Sigmoid colon (tissue), 7 donors: ENCODE data around the gene P4HA3. TPM values are rescaled to one million over a fixed set of nuclear protein-coding genes. Genes with fewer than 3 reads are reported as not detected.

Experiments
- DNase-seq: peaks from one replicate; pipeline ENCODE4 v3.0.0-alpha.2; 2019
- H3K27ac ChIP-seq, 4 donors: fragments of 200-600 bp; sonication (generic); one replicate each; pipeline ENCODE4 v1.5.1; 2016 to 2019; ENCODE audit warnings: mild to moderate bottlenecking in 1 of 4
- H3K27me3 ChIP-seq, 3 donors: fragments of 200-600 bp; sonication (generic); one replicate each; pipeline ENCODE4 v1.5.1; 2019; ENCODE audit warnings: mild to moderate bottlenecking in 1 of 3
- H3K36me3 ChIP-seq, 4 donors: fragments of 200-600 bp; sonication (generic); one replicate each; pipeline ENCODE4 v1.5.1; 2016 to 2019
- H3K4me1 ChIP-seq, 4 donors: fragments of 200-600 bp; sonication (generic); one replicate each; pipeline ENCODE4 v1.5.1; 2017 to 2019
- H3K4me3 ChIP-seq, 4 donors: fragments of 200-600 bp; sonication (generic); one replicate each; pipeline ENCODE4 v1.5.1; 2017 to 2019; ENCODE audit warnings: mild to moderate bottlenecking in 2 of 4, moderate library complexity in 1 of 4
- H3K9me3 ChIP-seq, 4 donors: fragments of 200-600 bp in 3 of 4; sonication (generic) in 3 of 4; one replicate each; pipeline versions ENCODE4 v1.5.1 to v1.6.1; 2013 to 2019
- EP300 ChIP-seq, 4 donors: sonication (generic); formaldehyde crosslinking; IDR thresholded peaks; one replicate each; pipeline ENCODE4 v1.6.1; 2017; ENCODE audit warnings: antibody characterized with exemption in 4 of 4
- POLR2A ChIP-seq, 2 donors: fragments of 450-650 bp; IDR thresholded peaks; one replicate each; pipeline ENCODE4 v1.6.1; 2016; ENCODE audit warnings: antibody characterized with exemption in 2 of 2, mild to moderate bottlenecking in 2 of 2, moderate library complexity in 2 of 2
- POLR2AphosphoS5 ChIP-seq, 4 donors: sonication (generic); formaldehyde crosslinking; IDR thresholded peaks; one replicate each; pipeline ENCODE4 v1.6.1; 2017; ENCODE audit warnings: antibody characterized with exemption in 4 of 4
- WGBS, 2 donors: extraction: QIAGEN DNeasy Blood & Tissue Kit; methylation state at CpG; one replicate each; pipeline ENCODE4 v1.1.7; 2013; 5-methylcytosine and 5-hydroxymethylcytosine counted together
- intact Hi-C: fragments of 100-400 bp; cut with DNase I; formaldehyde crosslinking; loops from one replicate; pipeline ENCODE4 v1.15.1; 2023
- polyA plus RNA-seq, 3 donors: library from polyadenylated mRNA; stranded (reverse); fragments of 200-250 nt; gene quantifications; one replicate each; pipeline ENCODE4 v1.2.3, GENCODE V29; 2013
- total RNA-seq, 4 donors: library from RNA; depleted of rRNA; stranded (reverse); fragments of >200 nt; gene quantifications; one replicate each; pipeline ENCODE4 v1.1.0, GENCODE V29; 2016
- TF ChIP-seq, protein P1 (sequence below), 4 experiments: fragments of 450-650 bp in 3 of 4; fragments of 200-600 bp in 1 of 4; IDR thresholded peaks; one replicate each; pipeline ENCODE4 v1.5.1; 2016 to 2019; ENCODE audit warnings: antibody characterized with exemption in 4 of 4, mild to moderate bottlenecking in 3 of 4, moderate library complexity in 2 of 4
- donor health status: healthy with polysubstance abuse.
- donor health status: Bipolar disorder and iron deficiency.
- donor health status: healthy.

The P4HA3 gene
- total and polyA plus RNA-seq, 7 donors = 0.29 to 11.9 (median 1.1) TPM; not detected in 2

DNA sequence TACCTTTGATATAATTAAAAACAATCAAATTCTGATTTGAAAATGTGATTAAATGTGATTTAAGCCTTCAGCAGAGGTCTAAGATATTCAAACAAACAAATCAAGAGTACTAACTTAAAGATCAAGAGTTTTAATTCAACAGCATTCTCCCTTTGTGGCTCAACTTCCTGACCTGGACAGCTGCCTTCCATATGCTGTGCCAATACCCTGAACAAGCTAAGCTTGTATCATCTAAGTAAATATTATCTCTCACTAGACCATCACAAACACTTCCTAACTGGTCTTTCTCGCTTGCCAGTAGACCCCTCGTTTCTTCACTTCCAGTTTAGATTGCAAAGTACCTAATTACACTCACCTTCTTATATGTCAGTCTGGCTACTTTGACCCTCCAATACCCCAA lies 35.9 kb upstream of the P4HA3 start:
- intact Hi-C loops = no loop called here
- Histone ChIP-seq H3K36me3 (peaks cover 0 to 11% (median 3%) of the 10 kb centered on the region in 4 donors), H3K27me3 (no peaks in the 10 kb centered on the region), H3K4me1 (no peaks in the 10 kb centered on the region), H3K9me3 (no peaks in the 10 kb centered on the region), H3K4me3 (no peak overlapping the region), H3K27ac (no peak overlapping the region)
- TF ChIP-seq, protein P1, sequence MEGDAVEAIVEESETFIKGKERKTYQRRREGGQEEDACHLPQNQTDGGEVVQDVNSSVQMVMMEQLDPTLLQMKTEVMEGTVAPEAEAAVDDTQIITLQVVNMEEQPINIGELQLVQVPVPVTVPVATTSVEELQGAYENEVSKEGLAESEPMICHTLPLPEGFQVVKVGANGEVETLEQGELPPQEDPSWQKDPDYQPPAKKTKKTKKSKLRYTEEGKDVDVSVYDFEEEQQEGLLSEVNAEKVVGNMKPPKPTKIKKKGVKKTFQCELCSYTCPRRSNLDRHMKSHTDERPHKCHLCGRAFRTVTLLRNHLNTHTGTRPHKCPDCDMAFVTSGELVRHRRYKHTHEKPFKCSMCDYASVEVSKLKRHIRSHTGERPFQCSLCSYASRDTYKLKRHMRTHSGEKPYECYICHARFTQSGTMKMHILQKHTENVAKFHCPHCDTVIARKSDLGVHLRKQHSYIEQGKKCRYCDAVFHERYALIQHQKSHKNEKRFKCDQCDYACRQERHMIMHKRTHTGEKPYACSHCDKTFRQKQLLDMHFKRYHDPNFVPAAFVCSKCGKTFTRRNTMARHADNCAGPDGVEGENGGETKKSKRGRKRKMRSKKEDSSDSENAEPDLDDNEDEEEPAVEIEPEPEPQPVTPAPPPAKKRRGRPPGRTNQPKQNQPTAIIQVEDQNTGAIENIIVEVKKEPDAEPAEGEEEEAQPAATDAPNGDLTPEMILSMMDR (IDR thresholded peaks at IDR 0.05) = no peak
- TF ChIP-seq POLR2AphosphoS5 (IDR thresholded peaks at IDR 0.05) = no peak
- TF ChIP-seq POLR2A (IDR thresholded peaks at IDR 0.05) = no peak
- TF ChIP-seq EP300 (IDR thresholded peaks at IDR 0.05) = no peak
- 79 to 80% methylated on average over 2 of the region's 2 CpGs for WGBS, 2 donors
- no peak for DNase-seq

DNA sequence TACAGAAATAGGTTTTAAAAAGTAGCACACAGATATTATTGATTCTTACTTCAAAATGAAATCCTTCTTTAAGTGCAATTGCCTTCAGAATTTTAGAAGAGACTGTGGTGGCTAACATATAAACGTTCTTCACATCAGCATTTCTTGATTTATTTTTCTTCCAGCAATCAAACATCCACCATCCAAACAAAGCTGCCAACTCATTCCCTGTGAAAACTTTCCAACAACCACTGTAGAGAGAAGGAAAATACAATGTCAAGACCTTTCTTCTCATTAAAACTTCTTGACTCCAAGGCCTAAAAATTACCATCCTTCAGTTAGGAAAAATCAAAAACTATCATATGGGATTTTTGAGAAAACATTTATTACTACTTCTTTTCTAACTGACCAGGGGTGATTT lies 34.0 kb upstream of the P4HA3 start:
- intact Hi-C loops = no loop called here
- Histone ChIP-seq H3K4me3 (no peak overlapping the region), H3K27me3 (no peaks in the 10 kb centered on the region), H3K9me3 (no peaks in the 10 kb centered on the region), H3K4me1 (no peaks in the 10 kb centered on the region), H3K36me3 (peaks cover 0 to 11% (median 3%) of the 10 kb centered on the region in 4 donors), H3K27ac (no peak overlapping the region)
- no peak for DNase-seq
- TF ChIP-seq, protein P1 (IDR thresholded peaks at IDR 0.05) = no peak
- TF ChIP-seq EP300 (IDR thresholded peaks at IDR 0.05) = no peak
- no peak for TF ChIP-seq POLR2AphosphoS5 (IDR thresholded peaks at IDR 0.05)
- TF ChIP-seq POLR2A (IDR thresholded peaks at IDR 0.05) = no peak
- 56 to 69% methylated on average over 1 of the region's 1 CpG for WGBS, 2 donors

DNA sequence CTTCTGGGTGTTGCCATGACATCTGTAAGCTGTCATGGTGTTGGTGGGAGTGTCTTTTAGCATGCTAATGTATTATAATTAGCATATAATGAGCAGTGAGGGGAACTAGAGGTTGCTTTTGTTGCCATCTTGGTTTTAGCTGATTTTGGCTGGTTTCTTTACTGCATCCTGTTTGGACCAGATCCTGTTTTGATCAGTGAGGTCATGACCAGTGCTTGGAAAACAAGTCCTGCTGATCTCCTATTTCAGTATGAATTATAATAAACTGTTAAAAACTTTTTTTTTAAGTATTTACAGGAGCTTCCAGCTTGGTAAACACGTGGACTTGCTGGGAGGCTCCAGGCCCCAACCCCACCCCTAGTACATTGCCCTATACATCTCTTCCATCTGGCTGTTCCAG lies 30.5 kb upstream of the P4HA3 start:
- Histone ChIP-seq H3K4me1 (no peaks in the 10 kb centered on the region), H3K27ac (no peak overlapping the region), H3K27me3 (no peaks in the 10 kb centered on the region), H3K4me3 (no peak overlapping the region), H3K9me3 (no peaks in the 10 kb centered on the region), H3K36me3 (peaks cover 0 to 21% (median 5%) of the 10 kb centered on the region in 4 donors)
- TF ChIP-seq POLR2A (IDR thresholded peaks at IDR 0.05) (no peak), POLR2AphosphoS5 (IDR thresholded peaks at IDR 0.05) (no peak), EP300 (IDR thresholded peaks at IDR 0.05) (no peak)
- TF ChIP-seq, protein P1 (IDR thresholded peaks at IDR 0.05) = no peak
- intact Hi-C loops = no loop called here
- WGBS, 2 donors = 6 to 71% methylated on average over 1 of the region's 1 CpG
- DNase-seq = no peak

DNA sequence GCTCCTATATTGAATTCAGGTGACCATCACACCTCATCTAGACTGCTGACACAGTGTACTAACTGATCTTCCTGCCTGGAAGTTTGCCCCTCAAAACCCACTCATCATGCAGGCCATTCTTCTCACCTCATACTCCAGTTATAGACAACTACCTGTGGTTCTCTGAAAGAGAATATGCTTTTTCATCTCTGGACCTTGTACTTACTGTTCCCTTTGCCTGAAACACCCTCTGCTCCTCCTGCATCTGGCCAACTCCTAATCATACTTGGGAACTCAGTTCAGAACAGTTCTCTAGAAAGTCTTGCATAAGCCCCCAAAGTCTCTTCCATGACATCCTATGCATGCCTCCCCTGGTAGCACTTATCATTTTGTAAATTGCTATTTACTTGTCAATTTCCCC lies 28.2 kb upstream of the P4HA3 start:
- intact Hi-C loops = no loop called here
- DNase-seq = no peak
- Histone ChIP-seq H3K27ac (no peak overlapping the region), H3K9me3 (no peaks in the 10 kb centered on the region), H3K4me3 (no peak overlapping the region), H3K4me1 (no peaks in the 10 kb centered on the region), H3K27me3 (no peaks in the 10 kb centered on the region), H3K36me3 (peaks cover 0 to 27% (median 3%) of the 10 kb centered on the region in 4 donors)
- TF ChIP-seq EP300 (IDR thresholded peaks at IDR 0.05) = no peak
- TF ChIP-seq POLR2A (IDR thresholded peaks at IDR 0.05) = no peak
- TF ChIP-seq, protein P1 (IDR thresholded peaks at IDR 0.05) = no peak
- no peak for TF ChIP-seq POLR2AphosphoS5 (IDR thresholded peaks at IDR 0.05)

DNA sequence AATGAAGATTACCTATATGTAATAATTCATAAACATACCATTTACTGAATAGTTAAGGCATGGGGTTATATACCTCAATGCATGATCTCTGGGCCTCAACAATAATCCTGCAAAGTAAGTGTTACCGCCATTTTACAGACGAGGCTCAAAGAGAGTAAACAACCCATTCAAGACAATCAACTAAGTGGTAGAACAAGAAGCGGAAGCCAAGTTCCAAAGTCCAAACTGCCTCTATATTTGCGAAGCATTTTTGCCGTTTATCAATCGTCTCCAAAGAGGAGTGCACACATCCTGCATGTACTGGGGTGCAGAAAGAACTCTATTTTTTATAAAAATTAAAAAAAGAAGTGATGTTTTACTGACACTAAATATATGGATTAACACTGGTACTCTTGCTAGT lies 27.5 kb upstream of the P4HA3 start:
- WGBS, 2 donors = 18 to 63% methylated on average over 6 of the region's 6 CpGs
- Histone ChIP-seq H3K36me3 (peaks cover 0 to 22% (median 3%) of the 10 kb centered on the region in 4 donors), H3K4me1 (no peaks in the 10 kb centered on the region), H3K27ac (no peak overlapping the region), H3K9me3 (no peaks in the 10 kb centered on the region), H3K27me3 (no peaks in the 10 kb centered on the region), H3K4me3 (no peak overlapping the region)
- intact Hi-C loops = no loop called here
- TF ChIP-seq, protein P1 (IDR thresholded peaks at IDR 0.05) = no peak
- TF ChIP-seq POLR2A (IDR thresholded peaks at IDR 0.05) (no peak), EP300 (IDR thresholded peaks at IDR 0.05) (no peak), POLR2AphosphoS5 (IDR thresholded peaks at IDR 0.05) (no peak)
- DNase-seq = no peak
